Mononuclear cell (primary cell): Measurements from ENCODE around the gene EPB41L4A. TPM values are rescaled to one million over a fixed set of nuclear protein-coding genes. Genes with fewer than 3 reads are reported as not detected.
"Not testable (repeated sequence)": the region's sequence is repeated elsewhere in the genome, so short reads cannot be mapped to it uniquely, and the experiment has no call there.

Source experiments
- H3K27me3 ChIP-seq: 2 replicates; pipeline ENCODE4 v1.6.0; 2011; ENCODE audit warnings: low read length, control low read depth; ENCODE audit not compliant: insufficient read depth
- H3K4me1 ChIP-seq: 2 replicates; pipeline ENCODE4 v1.5.1; 2011; ENCODE audit warnings: mild to moderate bottlenecking, low read length, control low read depth; ENCODE audit not compliant: insufficient read depth
- H3K4me3 ChIP-seq: 2 replicates; pipeline ENCODE4 v1.5.1; 2011; ENCODE audit warnings: mild to moderate bottlenecking, low read length, moderate library complexity
- H3K9me3 ChIP-seq: 2 replicates; pipeline ENCODE4 v1.5.1; 2011; ENCODE audit warnings: low read depth, mild to moderate bottlenecking, control low read depth, low read length
- total RNA-seq: library from RNA; depleted of rRNA; stranded (reverse); fragments of >200 nt; gene quantifications from one replicate; pipeline ENCODE4 v1.2.3, GENCODE V29; 2012

The EPB41L4A gene
- total RNA-seq, 1 donor: 3.4 TPM

DNA sequence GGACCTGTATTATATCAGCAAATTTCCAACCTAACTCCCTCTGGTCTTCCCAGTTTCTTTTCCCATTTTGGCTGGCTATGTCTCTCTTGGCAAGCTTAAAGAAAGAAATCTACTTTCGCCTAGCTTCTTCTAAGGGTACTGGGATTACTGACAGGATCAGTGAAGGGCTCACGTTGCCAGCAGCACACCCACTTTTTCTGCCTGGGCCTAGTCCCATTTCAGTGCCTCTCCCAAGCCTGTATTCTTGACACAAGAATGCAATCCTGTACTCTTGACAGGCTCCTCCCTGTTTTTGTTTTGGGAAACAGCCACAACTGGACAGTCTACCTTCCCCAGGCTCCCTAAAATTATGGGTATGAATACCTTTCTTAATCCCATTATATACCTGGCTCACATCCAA, 170.5 kb downstream of the EPB41L4A start:
- Histone ChIP-seq H3K9me3 (no peaks in the 10 kb centered on the region), H3K27me3 (no peaks in the 10 kb centered on the region), H3K4me3 (no peak overlapping the region), H3K4me1 (no peaks in the 10 kb centered on the region)

DNA sequence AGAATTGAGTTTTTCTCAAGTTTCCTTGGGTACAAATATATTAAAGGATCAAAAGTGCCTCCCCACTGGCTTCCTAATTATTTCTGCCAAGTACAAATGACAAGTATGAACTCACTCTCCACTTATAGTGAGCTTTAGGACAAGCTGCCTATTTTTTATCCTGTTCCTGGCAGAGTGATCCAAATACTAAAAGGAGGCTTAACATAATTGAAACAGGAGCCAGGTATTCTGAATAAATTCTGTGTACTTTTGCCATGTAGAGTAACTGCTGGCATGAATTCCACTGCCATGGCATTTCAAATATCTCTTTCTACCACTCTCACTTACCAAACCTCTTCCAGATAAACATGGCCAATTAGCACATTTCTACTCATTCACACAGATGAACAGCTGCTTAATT, 171.1 kb downstream of the EPB41L4A start:
- Histone ChIP-seq H3K4me1 (no peaks in the 10 kb centered on the region), H3K4me3 (no peak overlapping the region), H3K9me3 (no peaks in the 10 kb centered on the region), H3K27me3 (no peaks in the 10 kb centered on the region)

DNA sequence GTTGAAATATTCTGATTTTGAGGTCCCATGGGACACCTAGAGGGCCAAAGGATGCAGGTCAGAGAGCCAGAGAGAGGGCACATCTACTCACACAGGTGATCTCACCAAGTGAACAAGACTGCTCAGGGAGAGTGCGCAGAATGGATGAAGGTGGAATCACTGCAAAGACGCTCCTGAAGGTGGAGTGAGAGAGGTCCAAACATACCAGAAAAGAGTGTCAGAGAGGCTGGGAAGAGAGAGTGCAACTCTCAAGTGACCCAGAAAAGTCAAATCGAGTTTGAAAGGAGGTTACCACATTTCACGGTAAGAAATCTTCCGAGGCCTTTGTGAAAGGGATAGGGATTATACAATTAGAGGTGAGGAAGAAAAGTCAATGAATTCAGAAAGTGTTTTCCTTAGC, 173.4 kb downstream of the EPB41L4A start:
- H3K4me3 ChIP-seq: no peak overlapping the region
- no peaks in the 10 kb centered on the region for H3K9me3 ChIP-seq
- no peaks in the 10 kb centered on the region for H3K27me3 ChIP-seq
- no peaks in the 10 kb centered on the region for H3K4me1 ChIP-seq

DNA sequence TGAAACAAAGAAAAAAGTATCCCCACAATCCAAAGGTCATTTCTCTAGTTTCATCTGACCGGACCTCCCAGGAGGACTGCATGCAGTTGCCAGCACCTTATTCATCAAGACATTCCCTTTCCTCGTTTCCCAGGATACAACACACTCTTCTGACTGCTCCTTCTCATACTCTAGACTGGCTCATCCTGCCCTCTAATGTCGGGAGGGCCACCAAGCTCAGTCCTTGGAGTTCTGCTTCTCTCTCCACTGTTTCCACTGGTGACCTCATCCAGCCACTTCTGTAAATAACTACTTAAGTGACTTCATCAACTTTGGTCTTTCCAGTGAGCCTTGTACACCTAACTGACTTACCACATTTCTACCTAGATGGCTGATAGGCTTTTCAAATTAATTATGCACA, 179.1 kb downstream of the EPB41L4A start:
- no peak overlapping the region for H3K4me3 ChIP-seq
- peaks cover 4% of the 10 kb centered on the region for H3K27me3 ChIP-seq
- no peaks in the 10 kb centered on the region for H3K4me1 ChIP-seq
- H3K9me3 ChIP-seq: no peaks in the 10 kb centered on the region

DNA sequence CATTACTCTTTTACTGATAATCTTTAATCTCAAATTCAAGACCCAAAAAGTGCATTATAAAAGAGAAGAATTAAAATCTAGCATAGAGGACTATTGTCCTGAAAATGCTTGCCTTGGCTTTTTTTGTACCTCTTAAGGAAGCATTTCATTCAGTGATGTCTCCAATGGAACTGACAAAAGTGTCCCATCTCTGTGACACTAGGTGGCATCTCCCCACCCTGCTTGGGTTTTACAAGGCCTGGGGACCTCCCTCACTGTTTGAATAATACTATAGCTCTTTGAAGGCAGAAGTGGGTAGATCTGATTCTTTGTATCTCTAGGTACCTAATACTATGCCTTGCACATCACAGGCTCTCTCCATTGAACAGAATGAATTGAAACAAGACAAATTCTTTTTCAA, 180.6 kb downstream of the EPB41L4A start:
- Histone ChIP-seq H3K4me1 (no peaks in the 10 kb centered on the region), H3K4me3 (no peak overlapping the region), H3K27me3 (peaks cover 4% of the 10 kb centered on the region), H3K9me3 (no peaks in the 10 kb centered on the region)

DNA sequence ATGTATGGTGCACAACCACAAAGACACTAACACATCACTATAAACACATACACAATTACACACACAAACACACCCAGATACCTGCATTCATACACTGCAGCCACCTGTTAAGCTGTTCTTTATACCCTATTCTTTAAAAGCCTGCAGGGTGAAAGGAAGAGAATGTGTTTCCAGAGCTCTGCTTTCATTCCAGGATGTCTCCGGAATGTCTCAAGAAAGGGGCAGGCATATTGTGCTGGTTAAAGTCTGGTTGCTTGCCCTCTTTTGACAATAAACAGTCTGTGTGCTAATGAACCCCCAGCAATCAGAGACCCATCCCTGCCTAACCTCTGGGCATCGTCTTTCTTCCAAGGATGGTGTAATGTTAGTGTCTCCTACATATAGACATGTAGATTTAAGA, 181.6 kb downstream of the EPB41L4A start:
- H3K27me3 ChIP-seq: peaks cover 4% of the 10 kb centered on the region
- no peaks in the 10 kb centered on the region for H3K9me3 ChIP-seq
- H3K4me3 ChIP-seq: no peak overlapping the region
- no peaks in the 10 kb centered on the region for H3K4me1 ChIP-seq

DNA sequence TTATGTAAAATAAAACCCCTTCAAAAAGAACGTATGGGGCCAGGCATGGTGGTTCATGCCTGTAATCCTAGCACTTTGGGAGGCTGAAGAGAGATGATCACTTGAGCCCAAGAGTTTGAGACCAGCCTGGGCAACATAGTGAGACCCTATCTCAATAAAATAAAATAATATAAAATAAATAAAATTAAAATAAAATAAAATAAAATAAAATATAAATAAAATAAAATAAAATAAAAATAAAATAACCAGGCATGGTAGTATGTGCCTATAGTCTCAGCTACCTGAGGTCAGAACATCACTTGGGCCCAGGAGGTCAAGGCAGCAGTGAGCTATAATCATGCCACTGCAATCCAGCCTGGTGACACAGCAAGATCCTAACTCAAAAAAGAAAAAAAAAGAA, 185.1 kb downstream of the EPB41L4A start:
- Histone ChIP-seq H3K9me3 (no peaks in the 10 kb centered on the region), H3K4me3 (no peak overlapping the region), H3K4me1 (no peaks in the 10 kb centered on the region), H3K27me3 (peaks cover 3% of the 10 kb centered on the region)

DNA sequence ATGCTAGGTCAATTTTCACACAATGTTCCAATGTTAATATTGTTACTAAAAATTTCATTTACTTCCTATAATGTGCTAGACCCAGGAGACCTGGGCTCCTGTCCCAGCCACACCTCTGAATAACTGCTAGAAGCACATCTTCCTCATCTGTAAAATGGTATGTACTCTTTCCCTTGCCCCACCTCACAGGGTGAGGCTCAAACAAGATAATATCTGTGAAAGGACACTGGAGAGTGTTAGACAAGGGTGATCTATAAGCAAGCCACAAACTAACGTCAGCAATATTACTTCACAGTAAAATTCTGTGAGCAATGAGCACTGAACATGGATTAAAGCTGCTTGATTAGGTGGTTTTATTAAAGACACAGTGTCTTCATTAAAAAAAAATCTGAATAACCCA, 186.4 kb downstream of the EPB41L4A start:
- Histone ChIP-seq H3K9me3 (no peaks in the 10 kb centered on the region), H3K4me1 (no peaks in the 10 kb centered on the region), H3K27me3 (no peaks in the 10 kb centered on the region), H3K4me3 (no peak overlapping the region)

DNA sequence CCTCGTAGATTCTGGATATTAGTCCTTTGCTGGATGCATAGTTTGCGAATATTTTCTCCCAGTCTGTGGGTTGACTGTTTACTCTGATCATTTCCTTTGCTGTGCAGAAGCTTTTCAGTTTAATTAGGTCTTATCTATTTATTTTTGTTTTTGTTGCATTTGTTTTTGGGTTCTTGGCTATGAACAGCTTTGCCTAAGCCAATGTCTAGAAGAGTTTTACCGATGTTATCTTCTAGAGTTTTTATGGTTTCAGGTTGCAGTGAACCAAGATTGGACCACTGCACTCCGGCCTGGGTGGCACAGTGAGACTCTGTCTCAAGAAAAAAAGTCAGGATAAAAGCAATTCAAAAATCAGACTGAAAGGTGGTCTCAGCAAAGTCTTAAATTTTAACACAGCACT, 188.5 kb downstream of the EPB41L4A start:
- Histone ChIP-seq H3K4me1 (no peaks in the 10 kb centered on the region), H3K9me3 (no peaks in the 10 kb centered on the region), H3K27me3 (no peaks in the 10 kb centered on the region), H3K4me3 (no peak overlapping the region)

DNA sequence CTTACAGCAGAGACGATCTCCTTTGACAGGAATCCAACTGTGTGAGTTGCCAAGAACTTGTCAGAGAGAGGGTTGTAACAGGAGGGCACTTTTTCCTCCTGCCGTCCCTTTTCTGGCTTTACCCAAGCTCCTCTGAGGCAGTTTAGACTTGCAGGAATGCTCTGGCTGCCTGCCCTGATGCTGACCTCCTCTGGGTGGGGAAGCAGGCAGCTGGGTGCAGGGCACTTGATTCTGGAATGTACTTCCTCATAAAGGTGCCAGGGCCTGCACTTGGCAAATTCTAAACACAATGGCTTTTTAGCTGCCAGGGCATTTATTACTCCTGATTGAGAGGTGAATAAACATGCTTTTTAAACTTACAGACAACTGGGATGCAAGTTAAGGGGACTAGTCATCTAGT, 190.4 kb downstream of the EPB41L4A start:
- Histone ChIP-seq H3K4me1 (no peaks in the 10 kb centered on the region), H3K9me3 (no peaks in the 10 kb centered on the region), H3K27me3 (no peaks in the 10 kb centered on the region), H3K4me3 (no peak overlapping the region)

DNA sequence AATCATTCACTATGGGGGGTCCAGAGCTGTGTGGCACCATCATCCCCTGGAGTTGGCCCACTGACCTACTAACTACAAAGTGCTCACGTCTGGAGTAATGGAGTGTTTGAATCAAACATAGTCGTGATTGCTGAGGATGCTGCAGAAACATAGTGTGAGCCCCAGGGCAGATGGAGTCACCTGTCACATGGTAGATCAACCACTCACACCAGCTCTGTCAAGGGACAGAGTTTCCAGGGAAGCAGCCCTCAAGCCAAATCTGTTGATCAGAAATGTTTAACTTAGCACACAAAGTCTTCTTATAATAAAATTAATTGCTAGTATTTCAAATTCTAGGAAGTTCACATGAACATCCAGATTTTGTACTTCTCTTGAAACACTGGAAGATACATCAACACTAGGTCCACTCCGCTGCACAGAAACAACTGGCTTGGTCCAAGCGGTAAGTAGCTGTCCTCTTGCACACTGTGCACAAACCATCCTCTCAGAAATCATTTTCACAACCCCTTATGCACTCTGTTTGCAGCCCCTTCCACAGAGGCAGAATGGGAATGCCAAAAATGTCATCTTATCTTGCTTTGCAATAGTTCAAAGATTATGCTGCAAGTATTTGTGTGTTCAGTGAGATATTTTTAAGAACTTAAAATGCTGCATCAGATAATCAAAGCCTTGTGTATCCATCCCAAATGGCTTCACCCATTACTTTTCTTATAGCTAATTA, 191.0 kb downstream of the EPB41L4A start:
- H3K4me1 ChIP-seq: no peaks in the 10 kb centered on the region

DNA sequence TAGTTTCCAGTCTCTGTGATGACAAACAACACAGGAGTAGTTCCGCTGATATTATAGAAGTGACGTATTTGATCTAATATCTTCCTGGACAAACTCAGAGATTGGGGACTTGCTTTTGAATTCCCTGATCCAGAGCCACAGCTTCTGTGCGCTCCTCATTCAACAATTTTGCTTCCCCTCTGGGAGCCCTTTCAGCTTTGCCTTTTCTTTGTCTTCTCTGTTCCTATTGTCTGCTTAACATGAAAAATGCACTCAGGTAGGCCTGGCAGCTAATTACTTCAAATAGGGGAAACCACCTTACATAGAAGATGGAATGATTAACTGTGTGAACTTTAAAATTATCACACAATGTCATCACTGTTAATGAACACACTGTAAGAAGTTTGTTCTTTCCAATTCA, 192.9 kb downstream of the EPB41L4A start:
- Histone ChIP-seq H3K9me3 (no peaks in the 10 kb centered on the region), H3K4me1 (no peaks in the 10 kb centered on the region), H3K4me3 (no peak overlapping the region), H3K27me3 (no peaks in the 10 kb centered on the region)

More for the DNA sequence above, 191.0 kb downstream of the EPB41L4A start:
- Histone ChIP-seq H3K4me3 (no peak overlapping the region), H3K9me3 (no peaks in the 10 kb centered on the region), H3K27me3 (no peaks in the 10 kb centered on the region)

DNA sequence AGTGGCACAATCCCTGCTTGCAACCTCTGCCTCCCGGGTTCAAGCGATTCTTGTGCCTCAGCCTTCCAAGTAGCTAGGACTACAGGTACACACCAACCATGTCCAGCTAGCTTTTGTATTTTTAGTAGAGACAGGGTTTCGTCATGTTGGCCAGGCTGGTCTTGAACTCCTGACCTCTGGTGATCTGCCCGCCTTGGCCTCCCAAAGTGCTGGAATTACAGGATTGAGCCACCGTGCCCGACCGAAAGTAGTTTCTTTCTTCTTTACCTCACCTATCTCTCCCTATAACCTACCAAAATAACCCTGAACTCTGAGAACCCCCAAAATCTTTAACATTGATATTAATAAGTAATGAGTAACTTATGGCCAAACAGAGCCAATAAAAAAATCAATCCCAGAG, 196.1 kb downstream of the EPB41L4A start:
- not testable (repeated sequence) for H3K4me3 ChIP-seq, H3K9me3 ChIP-seq, H3K4me1 ChIP-seq, H3K27me3 ChIP-seq

DNA sequence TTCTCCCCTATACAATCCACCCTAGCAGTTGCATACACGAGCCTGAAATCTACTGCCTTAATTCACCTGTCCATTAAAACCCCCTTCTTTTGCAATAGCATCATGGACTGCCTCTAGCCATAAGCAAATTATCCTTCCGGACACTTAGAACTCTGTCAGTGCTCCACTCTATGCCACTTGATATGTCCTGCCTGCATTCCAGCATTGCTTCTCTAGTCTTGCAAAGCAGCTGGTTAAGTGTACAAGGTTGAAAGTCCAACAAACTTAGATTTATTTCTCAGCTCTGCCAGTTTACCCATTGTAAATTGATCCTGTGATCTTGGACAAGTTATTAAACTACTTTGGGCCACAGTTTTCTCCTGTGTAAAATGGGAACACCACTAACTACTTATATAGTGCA, 197.9 kb downstream of the EPB41L4A start:
- Histone ChIP-seq H3K4me1 (no peaks in the 10 kb centered on the region), H3K27me3 (no peaks in the 10 kb centered on the region), H3K9me3 (no peaks in the 10 kb centered on the region), H3K4me3 (no peak overlapping the region)

DNA sequence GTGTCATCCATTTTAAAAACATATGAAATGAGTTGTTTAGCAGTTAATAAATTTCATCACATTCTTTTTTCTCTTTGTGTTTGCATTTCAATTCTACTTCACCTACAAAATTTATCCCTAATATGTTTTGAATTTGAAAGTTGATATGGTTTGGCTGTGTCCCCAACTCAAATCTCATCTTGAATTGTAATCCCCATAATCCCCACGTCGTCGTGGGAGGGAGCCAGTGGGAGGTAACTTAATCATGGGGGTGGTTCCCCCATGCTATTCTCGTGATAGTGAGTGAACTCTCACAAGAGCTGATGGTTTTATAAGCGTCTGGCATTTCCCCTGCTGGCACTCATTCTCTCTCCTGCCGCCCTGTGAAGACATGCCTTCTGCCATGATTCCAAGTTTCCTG, 200.1 kb downstream of the EPB41L4A start:
- H3K4me1 ChIP-seq: no peaks in the 10 kb centered on the region
- H3K4me3 ChIP-seq: no peak overlapping the region
- no peaks in the 10 kb centered on the region for H3K9me3 ChIP-seq
- no peaks in the 10 kb centered on the region for H3K27me3 ChIP-seq

DNA sequence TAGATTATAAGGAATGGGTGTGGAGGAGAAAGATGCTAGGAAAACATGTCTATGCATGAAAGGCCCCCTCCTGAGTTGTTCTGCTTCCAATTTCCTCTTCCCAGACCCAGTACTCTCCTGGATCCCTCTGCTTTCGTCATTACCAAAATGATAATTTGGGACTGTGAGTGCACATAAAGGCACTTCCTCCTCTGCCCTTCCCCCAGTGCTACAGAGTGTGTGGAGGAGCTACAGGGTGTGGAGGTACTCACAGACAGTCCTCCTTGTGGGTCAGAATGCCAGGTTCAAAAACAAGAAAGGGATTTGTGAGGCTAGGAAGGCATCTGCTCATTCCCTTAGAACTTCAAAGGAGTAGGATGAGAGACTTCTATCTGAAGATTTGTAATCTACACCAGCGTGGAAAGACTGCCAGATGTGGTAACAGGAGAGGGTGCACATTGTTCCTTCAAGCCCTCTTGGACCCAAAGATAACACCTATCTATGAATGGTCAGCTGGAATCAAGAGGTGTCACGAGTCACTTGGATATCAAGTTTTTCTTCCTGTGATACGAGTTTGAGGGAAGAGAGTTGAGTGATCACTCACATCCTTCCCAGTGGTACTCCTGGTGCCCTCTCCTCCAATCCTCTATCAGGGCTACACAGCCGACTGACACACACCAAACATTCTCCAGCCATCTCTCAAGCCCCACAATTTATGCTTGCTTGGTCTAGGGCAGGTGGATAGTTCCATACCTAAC, 201.1 kb downstream of the EPB41L4A start:
- no peaks in the 10 kb centered on the region for H3K27me3 ChIP-seq

More for the DNA sequence above, 201.1 kb downstream of the EPB41L4A start:
- Histone ChIP-seq H3K4me3 (no peak overlapping the region), H3K4me1 (no peaks in the 10 kb centered on the region), H3K9me3 (no peaks in the 10 kb centered on the region)
